ENCODE measurements around the gene PNLIPRP2. TPM values are rescaled to one million over a fixed set of nuclear protein-coding genes. Genes with fewer than 3 reads are reported as not detected.

Gene PNLIPRP2
- total RNA-seq, 1 experiment from 2014 or later = 1.1 TPM

DNA sequence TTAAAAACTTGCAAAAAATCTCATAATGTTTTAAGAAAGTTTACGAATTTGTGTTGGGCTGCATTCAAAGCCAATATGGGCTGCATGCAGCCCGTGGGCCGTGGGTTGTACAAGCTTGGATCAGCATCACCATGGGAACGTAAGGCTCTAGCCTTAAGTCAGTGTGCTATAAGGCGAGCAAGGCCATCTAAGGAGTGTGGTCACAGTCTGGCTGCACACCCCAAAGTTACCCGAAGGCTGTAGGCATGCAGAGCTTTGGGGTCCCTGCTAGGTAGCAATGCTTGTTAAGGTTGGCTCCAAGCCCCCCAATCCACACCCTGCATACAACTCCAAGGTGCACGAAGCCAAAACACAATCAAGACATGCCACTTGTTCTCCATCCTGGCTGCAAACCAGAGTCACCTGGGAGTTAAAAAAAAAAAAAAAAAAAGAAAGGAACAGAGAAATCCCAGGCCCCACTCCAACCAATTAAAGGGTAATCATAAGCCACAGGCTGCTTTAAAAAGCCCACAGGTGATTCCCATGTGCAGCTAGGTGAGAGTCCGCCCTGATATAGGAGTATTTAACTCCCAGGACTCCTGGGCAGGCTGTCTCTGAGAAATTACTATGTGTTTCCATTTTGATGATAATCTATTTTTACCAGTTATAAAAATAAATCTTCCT, 8.5 kb upstream of the PNLIPRP2 start:
- POLR2A ChIA-PET = no interaction called here
- no peak overlapping the region for H3K4me2 ChIP-seq (ENCODE audit: low read length)
- no peaks in the 10 kb centered on the region for H3K36me3 ChIP-seq (ENCODE audit: control insufficient read depth in 1 of 2, insufficient read depth in 2 of 2, low read length in 2 of 2)
- H3K4me3 ChIP-seq (replicated peaks in 1 of 2; ENCODE audit: low read depth in 1 of 2, low read length in 2 of 2) = no peak overlapping the region
- RAD21 ChIA-PET (ENCODE audit: low non-redundant PET in 1 of 2, low total read pairs in 2 of 2, uncharacterized antibody in 2 of 2, unreplicated experiment in 2 of 2) = no interaction called here
- H3K4me1 ChIP-seq (ENCODE audit: control insufficient read depth in 1 of 2, insufficient read depth in 2 of 2, low read length in 2 of 2) = no peaks in the 10 kb centered on the region
- no peaks in the 10 kb centered on the region for H3K9me3 ChIP-seq (ENCODE audit: control insufficient read depth in 1 of 2, insufficient read depth in 1 of 2, low read depth in 1 of 2, low read length in 2 of 2)
- no peak overlapping the region for H3K9ac ChIP-seq (ENCODE audit: low read length)
- H3K27me3 ChIP-seq (ENCODE audit: insufficient read depth, low read length) = no peaks in the 10 kb centered on the region
- ATAC-seq (no peak), DNase-seq (ENCODE audit: low read depth, low spot score) (no peak)
- H2AFZ ChIP-seq (ENCODE audit: low read depth, low read length, poor library complexity, severe bottlenecking) = no peak overlapping the region
- no peaks in the 10 kb centered on the region for H4K20me1 ChIP-seq (ENCODE audit: insufficient read depth)
- H3K79me2 ChIP-seq (ENCODE audit: insufficient read depth, low read length) = no peaks in the 10 kb centered on the region
- H3K9me2 ChIP-seq (ENCODE audit: insufficient read depth) = no peaks in the 10 kb centered on the region
- TF ChIP-seq, protein P1, sequence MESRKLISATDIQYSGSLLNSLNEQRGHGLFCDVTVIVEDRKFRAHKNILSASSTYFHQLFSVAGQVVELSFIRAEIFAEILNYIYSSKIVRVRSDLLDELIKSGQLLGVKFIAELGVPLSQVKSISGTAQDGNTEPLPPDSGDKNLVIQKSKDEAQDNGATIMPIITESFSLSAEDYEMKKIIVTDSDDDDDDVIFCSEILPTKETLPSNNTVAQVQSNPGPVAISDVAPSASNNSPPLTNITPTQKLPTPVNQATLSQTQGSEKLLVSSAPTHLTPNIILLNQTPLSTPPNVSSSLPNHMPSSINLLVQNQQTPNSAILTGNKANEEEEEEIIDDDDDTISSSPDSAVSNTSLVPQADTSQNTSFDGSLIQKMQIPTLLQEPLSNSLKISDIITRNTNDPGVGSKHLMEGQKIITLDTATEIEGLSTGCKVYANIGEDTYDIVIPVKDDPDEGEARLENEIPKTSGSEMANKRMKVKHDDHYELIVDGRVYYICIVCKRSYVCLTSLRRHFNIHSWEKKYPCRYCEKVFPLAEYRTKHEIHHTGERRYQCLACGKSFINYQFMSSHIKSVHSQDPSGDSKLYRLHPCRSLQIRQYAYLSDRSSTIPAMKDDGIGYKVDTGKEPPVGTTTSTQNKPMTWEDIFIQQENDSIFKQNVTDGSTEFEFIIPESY (IDR thresholded peaks at IDR 0.05; ENCODE audit: extremely low read depth, insufficient replicate concordance, low read length) = no peak
- TF ChIP-seq, protein P2, sequence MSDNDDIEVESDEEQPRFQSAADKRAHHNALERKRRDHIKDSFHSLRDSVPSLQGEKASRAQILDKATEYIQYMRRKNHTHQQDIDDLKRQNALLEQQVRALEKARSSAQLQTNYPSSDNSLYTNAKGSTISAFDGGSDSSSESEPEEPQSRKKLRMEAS (IDR thresholded peaks at IDR 0.05) = no peak
- TF ChIP-seq ZFX (IDR thresholded peaks at IDR 0.05) = no peak
- CTCF ChIA-PET = interaction anchor here (1.7 kb wide), 1 partner anchor 562 kb away, joined by 4 read pairs; no protein-coding TSS in a partner anchor
- intact Hi-C loops (cut with micrococcal nuclease) = no loop called here
- no TSS peak for BruUV-seq (replicated peaks)
- no peak overlapping the region for H3K27ac ChIP-seq (ENCODE audit: low read depth, low read length)

DNA sequence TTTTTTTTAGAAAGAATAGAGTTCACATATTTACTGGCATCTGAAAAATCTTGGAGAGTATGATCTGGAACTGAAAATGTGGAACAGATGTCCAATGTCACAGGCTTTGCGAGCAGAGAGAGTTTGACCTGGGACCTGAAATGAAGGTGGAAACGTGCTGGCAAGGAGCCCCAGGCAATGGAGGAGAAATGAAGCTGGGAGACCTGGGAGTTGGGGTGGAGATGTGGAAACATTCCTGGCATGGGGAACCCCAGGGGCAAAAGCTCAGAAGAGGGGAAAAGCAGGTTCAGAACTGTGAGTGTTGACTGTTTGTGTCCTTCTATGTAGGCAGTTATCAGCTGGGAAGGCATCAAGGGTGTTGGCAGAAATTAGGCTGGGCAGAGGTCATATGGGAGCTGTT, 7.3 kb upstream of the PNLIPRP2 start:
- no TSS peak for BruUV-seq (replicated peaks)
- Histone ChIP-seq H3K27ac (ENCODE audit: low read depth, low read length) (no peak overlapping the region), H3K27me3 (ENCODE audit: insufficient read depth, low read length) (no peaks in the 10 kb centered on the region), H3K4me1 (ENCODE audit: control insufficient read depth in 1 of 2, insufficient read depth in 2 of 2, low read length in 2 of 2) (no peaks in the 10 kb centered on the region), H3K4me3 (replicated peaks in 1 of 2; ENCODE audit: low read depth in 1 of 2, low read length in 2 of 2) (no peak overlapping the region), H3K9me3 (ENCODE audit: control insufficient read depth in 1 of 2, insufficient read depth in 1 of 2, low read depth in 1 of 2, low read length in 2 of 2) (no peaks in the 10 kb centered on the region), H3K9ac (ENCODE audit: low read length) (no peak overlapping the region), H3K4me2 (ENCODE audit: low read length) (no peak overlapping the region), H3K36me3 (ENCODE audit: control insufficient read depth in 1 of 2, insufficient read depth in 2 of 2, low read length in 2 of 2) (no peaks in the 10 kb centered on the region), H3K79me2 (ENCODE audit: insufficient read depth, low read length) (no peaks in the 10 kb centered on the region), H4K20me1 (ENCODE audit: insufficient read depth) (no peaks in the 10 kb centered on the region), H2AFZ (ENCODE audit: low read depth, low read length, poor library complexity, severe bottlenecking) (no peak overlapping the region), H3K9me2 (ENCODE audit: insufficient read depth) (no peaks in the 10 kb centered on the region)
- intact Hi-C loops (cut with micrococcal nuclease) = no loop called here
- ATAC-seq (no peak), DNase-seq (ENCODE audit: low read depth, low spot score) (no peak)
- ChIA-PET RAD21 (ENCODE audit: low non-redundant PET in 1 of 2, low total read pairs in 2 of 2, uncharacterized antibody in 2 of 2, unreplicated experiment in 2 of 2) (no interaction called here), POLR2A (no interaction called here), CTCF (no interaction called here)
- TF ChIP-seq ZFX (IDR thresholded peaks at IDR 0.05) = no peak
- TF ChIP-seq EZH2 (IDR thresholded peaks at IDR 0.05) = no peak
- no peak for TF ChIP-seq JUND (IDR thresholded peaks at IDR 0.05)
- TF ChIP-seq, protein P3, sequence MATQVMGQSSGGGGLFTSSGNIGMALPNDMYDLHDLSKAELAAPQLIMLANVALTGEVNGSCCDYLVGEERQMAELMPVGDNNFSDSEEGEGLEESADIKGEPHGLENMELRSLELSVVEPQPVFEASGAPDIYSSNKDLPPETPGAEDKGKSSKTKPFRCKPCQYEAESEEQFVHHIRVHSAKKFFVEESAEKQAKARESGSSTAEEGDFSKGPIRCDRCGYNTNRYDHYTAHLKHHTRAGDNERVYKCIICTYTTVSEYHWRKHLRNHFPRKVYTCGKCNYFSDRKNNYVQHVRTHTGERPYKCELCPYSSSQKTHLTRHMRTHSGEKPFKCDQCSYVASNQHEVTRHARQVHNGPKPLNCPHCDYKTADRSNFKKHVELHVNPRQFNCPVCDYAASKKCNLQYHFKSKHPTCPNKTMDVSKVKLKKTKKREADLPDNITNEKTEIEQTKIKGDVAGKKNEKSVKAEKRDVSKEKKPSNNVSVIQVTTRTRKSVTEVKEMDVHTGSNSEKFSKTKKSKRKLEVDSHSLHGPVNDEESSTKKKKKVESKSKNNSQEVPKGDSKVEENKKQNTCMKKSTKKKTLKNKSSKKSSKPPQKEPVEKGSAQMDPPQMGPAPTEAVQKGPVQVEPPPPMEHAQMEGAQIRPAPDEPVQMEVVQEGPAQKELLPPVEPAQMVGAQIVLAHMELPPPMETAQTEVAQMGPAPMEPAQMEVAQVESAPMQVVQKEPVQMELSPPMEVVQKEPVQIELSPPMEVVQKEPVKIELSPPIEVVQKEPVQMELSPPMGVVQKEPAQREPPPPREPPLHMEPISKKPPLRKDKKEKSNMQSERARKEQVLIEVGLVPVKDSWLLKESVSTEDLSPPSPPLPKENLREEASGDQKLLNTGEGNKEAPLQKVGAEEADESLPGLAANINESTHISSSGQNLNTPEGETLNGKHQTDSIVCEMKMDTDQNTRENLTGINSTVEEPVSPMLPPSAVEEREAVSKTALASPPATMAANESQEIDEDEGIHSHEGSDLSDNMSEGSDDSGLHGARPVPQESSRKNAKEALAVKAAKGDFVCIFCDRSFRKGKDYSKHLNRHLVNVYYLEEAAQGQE (IDR thresholded peaks at IDR 0.05; ENCODE audit: low read depth) = no peak
- no peak for TF ChIP-seq SP1 (IDR thresholded peaks at IDR 0.05; ENCODE audit: low read depth)
- no peak for TF ChIP-seq EGR1 (IDR thresholded peaks at IDR 0.05; ENCODE audit: low read depth)
- TF ChIP-seq, protein P1 (IDR thresholded peaks at IDR 0.05; ENCODE audit: extremely low read depth, insufficient replicate concordance, low read length) = no peak
- TF ChIP-seq TCF7L2 (IDR thresholded peaks at IDR 0.05; ENCODE audit: borderline replicate concordance, extremely low read depth, insufficient read depth, insufficient read length) = no peak
- no peak for TF ChIP-seq ELF1 (IDR thresholded peaks at IDR 0.05; ENCODE audit: borderline replicate concordance, low read depth)
- TF ChIP-seq, protein P4, sequence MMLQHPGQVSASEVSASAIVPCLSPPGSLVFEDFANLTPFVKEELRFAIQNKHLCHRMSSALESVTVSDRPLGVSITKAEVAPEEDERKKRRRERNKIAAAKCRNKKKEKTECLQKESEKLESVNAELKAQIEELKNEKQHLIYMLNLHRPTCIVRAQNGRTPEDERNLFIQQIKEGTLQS (IDR thresholded peaks at IDR 0.05) = no peak

All from HCT116 (cell line).